PC-3 (cell line): ENCODE measurements around the gene DYNLT2. TPM values are rescaled to one million over a fixed set of nuclear protein-coding genes. Genes with fewer than 3 reads are reported as not detected.

ENCODE experiments used
- ATAC-seq: fragments of 200-7000 bp; cut with Tn5 transposase; 2 replicates; pipeline ENCODE4 v1.9.1; 2020; ENCODE audit warnings: mild to moderate bottlenecking, moderate library complexity
- BruUV-seq: library from RNA; stranded (reverse); fragments of 400-500 nt; replicated peaks from 2 replicates; lab custom pipeline; 2021; lab: Mats Ljungman, UMichigan
- CTCF ChIA-PET: fragments of 300-600 bp; sonication (Branson Sonifier 250); formaldehyde crosslinking; loops from one replicate; lab custom pipeline; 2022; ENCODE audit warnings: antibody characterized with exemption; lab: Charles Lee
- POLR2A ChIA-PET: fragments of 300-600 bp; sonication (Branson Sonifier 250); formaldehyde crosslinking; loops from one replicate; lab custom pipeline; 2022; ENCODE audit warnings: antibody characterized with exemption; ENCODE audit not compliant: unreplicated experiment; lab: Charles Lee
- DNase-seq: peaks from one replicate; pipeline ENCODE4 v3.0.0-alpha.2; 2015
- H2AFZ ChIP-seq: fragments of 300-600 bp; sonication (generic); 2 replicates; pipeline ENCODE4 v1.6.0; 2016; ENCODE audit warnings: antibody characterized with exemption, low read length
- H3F3A ChIP-seq: fragments of 300-600 bp; sonication (generic); one replicate; pipeline ENCODE4 v1.6.0; 2017; ENCODE audit warnings: antibody characterized with exemption, low read length, control low read depth, mild to moderate bottlenecking; ENCODE audit not compliant: unreplicated experiment
- H3K27ac ChIP-seq: fragments of 300-600 bp; sonication (generic); 2 replicates; pipeline ENCODE4 v1.5.1; 2016; ENCODE audit warnings: mild to moderate bottlenecking, low read length
- H3K27me3 ChIP-seq: fragments of 300-600 bp; sonication (generic); 2 replicates; pipeline ENCODE4 v1.6.1; 2016; ENCODE audit warnings: low read length, mixed read lengths
- H3K36me3 ChIP-seq: fragments of 300-600 bp; sonication (generic); 2 replicates; pipeline ENCODE4 v1.6.1; 2016; ENCODE audit warnings: low read depth, mixed run types, low read length, mixed read lengths
- H3K4me1 ChIP-seq: fragments of 300-600 bp; sonication (generic); 2 replicates; pipeline ENCODE4 v1.5.1; 2016; ENCODE audit warnings: low read length; ENCODE audit not compliant: insufficient read depth
- H3K4me2 ChIP-seq: fragments of 300-600 bp; sonication (generic); 2 replicates; pipeline ENCODE4 v1.6.0; 2016; ENCODE audit warnings: low read length
- H3K4me3 ChIP-seq: fragments of 300-600 bp; sonication (generic); 2 replicates; pipeline ENCODE4 v1.5.1; 2016; ENCODE audit warnings: mild to moderate bottlenecking, low read length, mixed read lengths
- H3K79me2 ChIP-seq: fragments of 300-600 bp; sonication (generic); 2 replicates; pipeline ENCODE4 v1.6.1; 2017; ENCODE audit warnings: low read length, mixed read lengths
- H3K9ac ChIP-seq: fragments of 300-600 bp; sonication (generic); 2 replicates; pipeline ENCODE4 v1.6.0; 2016; ENCODE audit warnings: mild to moderate bottlenecking, low read length
- H3K9me2 ChIP-seq: fragments of 300-600 bp; sonication (generic); replicated peaks from 2 replicates; pipeline ENCODE4 v1.6.1; 2016; ENCODE audit warnings: mixed run types, low read length, mixed read lengths
- H3K9me3 ChIP-seq: fragments of 300-600 bp; sonication (generic); 2 replicates; pipeline ENCODE4 v1.6.1; 2016; ENCODE audit warnings: low read length, mixed read lengths
- H4K20me1 ChIP-seq: fragments of 300-600 bp; sonication (generic); 2 replicates; pipeline ENCODE4 v1.6.1; 2016; ENCODE audit warnings: low read length, mixed read lengths
- EZH2 ChIP-seq: fragments of 300-600 bp; sonication (generic); IDR thresholded peaks from one replicate; pipeline ENCODE4 v1.6.1; 2017; ENCODE audit warnings: antibody characterized with exemption, mild to moderate bottlenecking, low read length; ENCODE audit not compliant: unreplicated experiment
- EZH2phosphoT487 ChIP-seq: fragments of 300-600 bp; sonication (generic); IDR thresholded peaks from 2 replicates; pipeline ENCODE4 v1.6.1; 2018; ENCODE audit warnings: mild to moderate bottlenecking, antibody characterized with exemption, low read length, borderline replicate concordance
- intact Hi-C: fragments of 100-400 bp; cut with micrococcal nuclease; formaldehyde crosslinking; loops from 2 replicates; pipeline ENCODE4 v1.9.0; 2023
- total RNA-seq: library from RNA; depleted of rRNA; stranded (reverse); fragments of >200 nt; gene quantifications from 2 replicates; pipeline ENCODE4 v1.2.3, GENCODE V29; 2014
- TF ChIP-seq, protein P1 (sequence below): fragments of 300-600 bp; sonication (generic); conservative IDR thresholded peaks from 2 replicates; pipeline ENCODE4 v1.5.1; 2017; ENCODE audit warnings: antibody characterized with exemption, low read depth, mild to moderate bottlenecking, low read length

Gene DYNLT2
- total RNA-seq, 1 experiment from 2014 or later: 0.51 TPM

DNA sequence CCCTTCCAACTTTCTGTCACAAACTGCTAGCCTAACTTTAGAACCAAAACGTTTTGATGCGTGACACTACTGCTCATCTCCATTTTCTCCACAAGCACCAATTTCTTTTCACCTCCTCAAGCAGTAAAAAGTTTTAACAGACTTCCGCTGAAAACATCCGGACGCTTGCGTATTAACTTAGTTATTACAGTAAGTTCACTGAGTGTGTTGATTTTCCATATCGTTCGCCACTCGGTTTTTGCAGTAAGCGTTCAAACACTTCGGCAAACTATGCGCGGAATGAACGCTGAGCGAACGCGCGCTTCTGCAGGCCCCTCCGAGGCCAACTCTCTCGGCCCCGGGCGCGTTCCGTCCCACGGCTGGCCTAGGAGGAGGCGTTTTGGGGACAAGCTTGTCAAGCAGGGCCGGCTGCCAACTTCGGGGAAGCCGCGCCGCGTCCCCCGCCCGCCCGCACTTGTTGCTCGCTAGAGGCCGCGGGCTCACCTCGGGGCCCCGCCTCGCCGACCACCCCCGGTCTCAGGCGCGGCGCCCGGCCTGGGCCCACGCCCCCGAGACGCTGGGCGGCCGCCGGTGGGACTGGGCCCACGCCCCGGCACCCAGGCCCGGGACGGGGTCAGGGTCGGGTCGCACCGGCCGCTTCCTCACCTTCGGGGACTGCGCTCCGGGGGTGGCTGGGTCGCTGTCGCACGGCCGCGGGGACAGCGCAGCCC, 28.0 kb downstream of the DYNLT2 start:
- Histone ChIP-seq H3K79me2 (peaks cover 37% of the 10 kb centered on the region), H3K27me3 (no peaks in the 10 kb centered on the region), H4K20me1 (peaks cover 4% of the 10 kb centered on the region; the same call in 1 of the 2 replicates), H2AFZ (peak overlapping the region; percentile 70), H3K9ac (peak overlapping the region; percentile 74), H3F3A (no peaks in the 10 kb centered on the region), H3K4me1 (peaks cover 13% of the 10 kb centered on the region), H3K36me3 (no peaks in the 10 kb centered on the region), H3K27ac (peak overlapping the region; percentile 70), H3K4me3 (peak overlapping the region; percentile 75), H3K9me3 (no peaks in the 10 kb centered on the region), H3K9me2 (no peaks in the 10 kb centered on the region), H3K4me2 (peak overlapping the region; percentile 93)
- DNase-seq: peak; percentile 29
- ATAC-seq: peak; percentile 20
- no peak for TF ChIP-seq EZH2phosphoT487
- TF ChIP-seq EZH2: no peak
- TF ChIP-seq, protein P1, sequence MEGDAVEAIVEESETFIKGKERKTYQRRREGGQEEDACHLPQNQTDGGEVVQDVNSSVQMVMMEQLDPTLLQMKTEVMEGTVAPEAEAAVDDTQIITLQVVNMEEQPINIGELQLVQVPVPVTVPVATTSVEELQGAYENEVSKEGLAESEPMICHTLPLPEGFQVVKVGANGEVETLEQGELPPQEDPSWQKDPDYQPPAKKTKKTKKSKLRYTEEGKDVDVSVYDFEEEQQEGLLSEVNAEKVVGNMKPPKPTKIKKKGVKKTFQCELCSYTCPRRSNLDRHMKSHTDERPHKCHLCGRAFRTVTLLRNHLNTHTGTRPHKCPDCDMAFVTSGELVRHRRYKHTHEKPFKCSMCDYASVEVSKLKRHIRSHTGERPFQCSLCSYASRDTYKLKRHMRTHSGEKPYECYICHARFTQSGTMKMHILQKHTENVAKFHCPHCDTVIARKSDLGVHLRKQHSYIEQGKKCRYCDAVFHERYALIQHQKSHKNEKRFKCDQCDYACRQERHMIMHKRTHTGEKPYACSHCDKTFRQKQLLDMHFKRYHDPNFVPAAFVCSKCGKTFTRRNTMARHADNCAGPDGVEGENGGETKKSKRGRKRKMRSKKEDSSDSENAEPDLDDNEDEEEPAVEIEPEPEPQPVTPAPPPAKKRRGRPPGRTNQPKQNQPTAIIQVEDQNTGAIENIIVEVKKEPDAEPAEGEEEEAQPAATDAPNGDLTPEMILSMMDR: no peak
- BruUV-seq: no TSS peak
- POLR2A ChIA-PET: no interaction called here
- CTCF ChIA-PET: no interaction called here
- intact Hi-C loops: loop anchor here (2.0 to 10.0 kb wide), 3 partner anchors 21 to 831 kb away; partner anchors contain the start of genes C6orf120, DYNLT2, ERMARD and PSMB1

DNA sequence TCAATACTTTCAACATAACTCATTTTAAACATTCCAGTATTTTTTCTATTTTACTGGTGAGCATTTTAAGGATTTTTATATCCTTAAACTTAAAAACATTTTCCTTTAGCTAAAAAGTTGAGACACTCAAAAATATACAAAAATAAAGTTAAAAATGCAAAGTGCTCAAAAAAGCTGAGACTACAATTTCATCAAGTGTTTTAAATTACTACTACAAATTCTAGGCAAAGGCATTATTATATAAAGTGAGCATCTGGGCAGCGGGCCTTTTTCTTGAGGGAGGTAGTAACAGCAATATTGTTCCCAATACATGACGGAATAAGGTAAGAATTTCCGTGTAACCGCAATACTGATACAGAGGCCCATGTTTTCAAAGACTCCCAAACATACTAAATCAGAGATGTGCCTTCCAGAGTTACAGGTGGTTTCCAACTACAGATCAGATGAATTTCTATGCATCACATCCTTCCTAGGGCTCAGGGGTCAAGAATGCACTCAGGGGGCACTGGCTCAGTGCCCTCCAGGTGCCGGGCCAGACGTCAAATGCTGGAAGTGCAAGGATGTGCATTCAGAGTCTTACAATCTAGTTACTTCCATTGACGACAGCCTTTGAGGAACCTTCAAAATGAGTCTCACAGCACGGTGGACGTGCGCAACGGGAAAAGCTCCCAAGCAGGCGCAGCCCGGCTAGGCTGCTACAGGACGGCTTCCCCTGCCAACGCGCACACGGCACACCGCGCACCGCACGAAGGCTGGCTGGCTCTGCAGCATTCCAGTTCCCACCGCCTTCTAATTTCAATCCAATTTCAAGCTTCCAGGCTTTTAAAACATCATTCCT, 28.8 kb downstream of the DYNLT2 start:
- no peaks in the 10 kb centered on the region for H3K9me3 ChIP-seq
- peaks cover 37% of the 10 kb centered on the region for H3K79me2 ChIP-seq
- TF ChIP-seq EZH2 (no peak), EZH2phosphoT487 (no peak)
- TF ChIP-seq, protein P1: no peak
- POLR2A ChIA-PET: no interaction called here
- H3F3A ChIP-seq: no peaks in the 10 kb centered on the region
- TSS peak; percentile 52 for BruUV-seq
- peak overlapping the region; percentile 75 for H3K4me3 ChIP-seq
- no peaks in the 10 kb centered on the region for H3K9me2 ChIP-seq
- CTCF ChIA-PET: no interaction called here
- H3K9ac ChIP-seq: peak overlapping the region; percentile 74
- no peaks in the 10 kb centered on the region for H3K27me3 ChIP-seq
- ATAC-seq: peak; percentile 42
- H3K27ac ChIP-seq: peak overlapping the region; percentile 70
- H4K20me1 ChIP-seq: peaks cover 4% of the 10 kb centered on the region; the same call in 1 of the 2 replicates
- DNase-seq: peak; percentile 71
- H3K36me3 ChIP-seq: no peaks in the 10 kb centered on the region
- peak overlapping the region; percentile 70 for H2AFZ ChIP-seq
- H3K4me2 ChIP-seq: peak overlapping the region; percentile 93
- H3K4me1 ChIP-seq: peaks cover 13% of the 10 kb centered on the region
- intact Hi-C loops: loop anchor here (2.0 to 10.0 kb wide), 3 partner anchors 20 to 832 kb away; partner anchors contain the start of genes C6orf120, DYNLT2, ERMARD and PSMB1
